DND-41 (cell line): ENCODE results near the gene SPRY4.

Experiments used
- EZH2 ChIP-seq: IDR thresholded peaks from 3 replicates; pipeline ENCODE4 v1.6.1; 2012; ENCODE audit warnings: borderline replicate concordance, low read depth, mild to moderate bottlenecking, moderate library complexity, low read length, inconsistent platforms; ENCODE audit not compliant: severe bottlenecking
- TF ChIP-seq, protein P1 (sequence below): IDR thresholded peaks from 2 replicates; pipeline ENCODE4 v1.5.1; 2012; ENCODE audit warnings: borderline replicate concordance, low read length, moderate library complexity, mild to moderate bottlenecking; ENCODE audit not compliant: poor library complexity, severe bottlenecking; ENCODE audit errors: extremely low read depth

DNA sequence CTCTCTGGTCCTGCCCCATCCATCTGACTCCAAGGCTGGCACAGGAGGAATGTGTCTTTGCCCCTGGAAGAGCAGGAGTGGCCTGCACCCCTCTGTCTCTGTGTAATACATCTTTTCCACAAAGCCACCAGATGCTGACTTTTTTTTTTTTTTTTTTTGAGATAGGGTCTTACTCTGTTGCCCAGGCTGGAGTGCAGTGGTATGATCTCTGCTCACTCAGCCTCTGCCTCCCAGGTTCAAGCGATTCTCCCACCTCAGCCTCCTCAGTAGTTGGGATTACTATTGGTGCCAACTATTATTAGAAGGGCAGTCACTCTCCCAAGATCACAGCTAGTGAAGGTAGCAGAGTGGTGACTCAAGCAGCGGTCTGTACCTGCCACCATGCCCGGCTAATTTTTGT is 19.6 kb downstream of the SPRY4 start:
- TF ChIP-seq, protein P1, sequence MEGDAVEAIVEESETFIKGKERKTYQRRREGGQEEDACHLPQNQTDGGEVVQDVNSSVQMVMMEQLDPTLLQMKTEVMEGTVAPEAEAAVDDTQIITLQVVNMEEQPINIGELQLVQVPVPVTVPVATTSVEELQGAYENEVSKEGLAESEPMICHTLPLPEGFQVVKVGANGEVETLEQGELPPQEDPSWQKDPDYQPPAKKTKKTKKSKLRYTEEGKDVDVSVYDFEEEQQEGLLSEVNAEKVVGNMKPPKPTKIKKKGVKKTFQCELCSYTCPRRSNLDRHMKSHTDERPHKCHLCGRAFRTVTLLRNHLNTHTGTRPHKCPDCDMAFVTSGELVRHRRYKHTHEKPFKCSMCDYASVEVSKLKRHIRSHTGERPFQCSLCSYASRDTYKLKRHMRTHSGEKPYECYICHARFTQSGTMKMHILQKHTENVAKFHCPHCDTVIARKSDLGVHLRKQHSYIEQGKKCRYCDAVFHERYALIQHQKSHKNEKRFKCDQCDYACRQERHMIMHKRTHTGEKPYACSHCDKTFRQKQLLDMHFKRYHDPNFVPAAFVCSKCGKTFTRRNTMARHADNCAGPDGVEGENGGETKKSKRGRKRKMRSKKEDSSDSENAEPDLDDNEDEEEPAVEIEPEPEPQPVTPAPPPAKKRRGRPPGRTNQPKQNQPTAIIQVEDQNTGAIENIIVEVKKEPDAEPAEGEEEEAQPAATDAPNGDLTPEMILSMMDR = no peak
- TF ChIP-seq EZH2 = no peak
